Stimulated activated effector memory CD8-positive, alpha-beta T cell treated with anti-CD3 and anti-CD28 coated beads, Interleukin-12 subunit alpha, Interleukin-12 subunit beta, amount 100 ng/mL, for 72 hours (primary cell): ENCODE data around the gene NDUFA5.

ENCODE experiments used
- ATAC-seq: fragments of 150-1000 bp; cut with Tn5 transposase; 2 replicates; pipeline ENCODE4 v1.10.0; 2021
- DNase-seq, 2 donors: peaks; one replicate each; pipeline ENCODE4 v3.0.0; 2021 to 2022; ENCODE audit warnings: low spot score in 2 of 2
- H3K27ac Mint-ChIP-seq: one replicate; pipeline ENCODE4 v1.8.0; 2022; ENCODE audit warnings: mild to moderate bottlenecking, mixed read lengths
- H3K36me3 Mint-ChIP-seq: one replicate; pipeline ENCODE4 v1.8.0; 2022; ENCODE audit warnings: mild to moderate bottlenecking, mixed read lengths
- H3K4me1 Mint-ChIP-seq: one replicate; pipeline ENCODE4 v1.8.0; 2022; ENCODE audit warnings: mixed read lengths
- H3K4me3 Mint-ChIP-seq: one replicate; pipeline ENCODE4 v1.8.0; 2022; ENCODE audit warnings: mild to moderate bottlenecking, mixed read lengths
- H3K9me3 Mint-ChIP-seq: one replicate; pipeline ENCODE4 v1.8.0; 2022; ENCODE audit warnings: mixed read lengths

NDUFA5 gene

GRCh38 chr7:123557398-123558288 lies at the start of gene NDUFA5:
Gene NDUFA5, minus strand, starts transcription at chr7:123557818. Its CDS starts 23 bp downstream, at chr7:123557795.
- peak; percentile 99 for ATAC-seq
- H3K9me3 Mint-ChIP-seq = no peaks in the 10 kb centered on the region
- no peak within 1 kb of the TSS for H3K4me3 Mint-ChIP-seq
- peaks cover 12% of the 10 kb centered on the region for H3K36me3 Mint-ChIP-seq
- H3K27ac Mint-ChIP-seq = no peak within 1 kb of the TSS
- peak; percentile 91 to 98 for DNase-seq
- peaks cover 12% of the 10 kb centered on the region for H3K4me1 Mint-ChIP-seq

DNA sequence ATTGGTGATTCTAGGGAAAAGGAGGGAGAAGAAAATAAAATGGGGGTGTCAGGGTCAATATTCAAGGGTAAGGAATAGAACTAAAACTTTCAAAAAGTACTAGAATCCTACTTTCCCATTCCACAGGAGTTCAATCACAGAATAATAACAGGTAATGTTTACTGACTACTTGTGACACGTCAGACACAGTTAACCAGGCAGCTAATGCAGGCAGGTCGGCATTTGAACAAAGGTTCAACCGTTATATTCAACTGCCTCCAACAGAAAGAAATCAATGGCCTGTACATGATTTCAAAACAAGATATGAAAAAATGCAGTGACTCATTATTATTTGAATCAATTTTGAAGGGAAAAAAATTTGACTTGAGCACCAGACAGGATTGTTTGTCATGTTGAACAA lies 47.1 kb upstream of the NDUFA5 start:
- Mint-ChIP-seq H3K27ac (no peak overlapping the region), H3K36me3 (no peaks in the 10 kb centered on the region), H3K9me3 (no peaks in the 10 kb centered on the region), H3K4me3 (no peak overlapping the region), H3K4me1 (no peaks in the 10 kb centered on the region)
- no peak for DNase-seq
- no peak for ATAC-seq

DNA sequence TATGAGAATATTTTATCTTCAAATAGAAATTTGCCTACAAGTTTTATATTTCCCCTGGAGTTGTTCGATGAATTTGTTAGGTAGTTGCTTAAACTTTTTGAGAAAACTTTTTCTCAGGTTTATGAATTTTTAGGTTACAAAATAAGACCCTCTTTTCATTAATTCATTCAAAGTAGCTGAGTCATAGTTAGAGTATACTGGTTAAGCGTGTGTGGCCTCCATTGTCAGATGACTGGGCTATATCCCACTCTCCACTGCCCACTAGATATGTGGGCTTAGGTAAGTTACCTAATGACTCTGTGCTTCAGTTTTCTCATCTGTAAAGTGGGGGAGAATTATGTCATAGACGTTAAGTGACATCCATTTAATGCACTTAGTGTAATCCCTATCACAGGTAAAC lies 45.0 kb upstream of the NDUFA5 start:
- H3K36me3 Mint-ChIP-seq = no peaks in the 10 kb centered on the region
- no peaks in the 10 kb centered on the region for H3K4me1 Mint-ChIP-seq
- no peak for DNase-seq
- no peak overlapping the region for H3K4me3 Mint-ChIP-seq
- H3K9me3 Mint-ChIP-seq = no peaks in the 10 kb centered on the region
- H3K27ac Mint-ChIP-seq = no peak overlapping the region
- ATAC-seq = no peak

GRCh38 chr7:123601530-123601929 lies 43.9 kb upstream of the NDUFA5 start, which contains the start of gene ASB15:
Gene ASB15, plus strand, starts transcription at chr7:123601821. Its CDS starts 12,682 bp downstream, at chr7:123614503.
- ATAC-seq = no peak
- Mint-ChIP-seq H3K27ac (no peak within 1 kb of the TSS), H3K36me3 (no peaks in the 10 kb centered on the region), H3K4me3 (no peak within 1 kb of the TSS), H3K4me1 (no peaks in the 10 kb centered on the region), H3K9me3 (no peaks in the 10 kb centered on the region)
- DNase-seq = no peak

DNA sequence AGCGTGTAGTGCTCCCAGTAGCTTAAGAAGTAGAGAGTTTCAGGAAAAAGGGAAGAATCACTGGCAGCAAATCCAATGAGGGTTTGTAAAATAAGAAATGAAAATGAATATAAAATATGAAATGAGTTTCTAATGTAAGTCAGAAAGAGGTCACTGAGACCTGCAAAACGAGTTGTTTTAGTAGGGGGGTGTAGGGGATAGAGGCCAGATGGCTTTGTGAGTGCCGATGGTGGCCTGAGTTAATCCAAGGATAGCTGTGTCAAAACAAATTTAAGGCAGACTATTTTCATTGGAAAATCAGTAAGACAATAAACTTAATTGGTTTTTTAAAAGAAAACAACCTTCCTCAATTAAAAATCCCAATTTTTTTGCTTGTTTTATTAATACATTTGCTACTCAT lies 43.3 kb upstream of the NDUFA5 start:
- no peak for ATAC-seq
- no peak overlapping the region for H3K4me3 Mint-ChIP-seq
- no peak overlapping the region for H3K27ac Mint-ChIP-seq
- no peaks in the 10 kb centered on the region for H3K4me1 Mint-ChIP-seq
- no peaks in the 10 kb centered on the region for H3K9me3 Mint-ChIP-seq
- no peaks in the 10 kb centered on the region for H3K36me3 Mint-ChIP-seq
- DNase-seq = no peak

DNA sequence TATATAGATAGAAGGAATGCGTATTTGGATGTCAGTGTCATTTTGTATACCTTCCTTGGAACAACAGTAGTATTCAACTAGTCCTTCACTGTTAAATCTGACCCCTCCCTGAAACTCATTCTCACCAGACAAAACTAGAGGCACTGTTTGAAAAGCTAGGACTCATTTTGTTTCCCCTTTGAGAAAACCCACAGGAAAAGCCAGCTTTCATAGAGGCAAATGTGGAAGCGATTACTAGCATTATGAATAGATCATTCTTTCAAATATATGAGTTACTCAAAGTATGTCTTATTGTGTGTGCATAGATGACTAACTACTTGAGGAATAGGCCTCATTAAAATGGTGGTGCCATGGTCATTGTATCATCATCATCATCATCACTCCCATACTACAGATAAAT lies 42.1 kb upstream of the NDUFA5 start:
- no peak overlapping the region for H3K27ac Mint-ChIP-seq
- no peaks in the 10 kb centered on the region for H3K9me3 Mint-ChIP-seq
- H3K4me3 Mint-ChIP-seq = no peak overlapping the region
- H3K4me1 Mint-ChIP-seq = no peaks in the 10 kb centered on the region
- no peak for ATAC-seq
- H3K36me3 Mint-ChIP-seq = no peaks in the 10 kb centered on the region
- DNase-seq = no peak

DNA sequence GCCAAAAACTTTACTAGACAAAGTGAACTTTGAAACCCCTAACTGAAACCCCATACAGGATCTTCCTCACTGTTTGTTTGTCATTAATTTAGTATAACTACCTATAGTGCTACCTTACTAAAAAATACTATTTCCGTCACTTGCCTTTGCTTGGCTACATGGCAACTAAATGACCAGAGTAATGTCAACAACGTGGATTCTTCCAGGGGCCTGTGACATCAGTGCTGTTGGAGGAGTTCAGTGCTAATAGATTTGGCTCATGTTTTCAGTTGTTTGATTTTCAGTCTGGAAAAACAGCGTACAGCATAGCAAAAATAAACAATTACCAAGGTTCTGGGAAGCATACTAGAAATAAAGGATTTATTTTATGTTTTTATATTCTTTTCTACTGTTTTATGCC lies 41.0 kb upstream of the NDUFA5 start:
- Mint-ChIP-seq H3K36me3 (no peaks in the 10 kb centered on the region), H3K27ac (no peak overlapping the region), H3K4me3 (no peak overlapping the region), H3K9me3 (no peaks in the 10 kb centered on the region), H3K4me1 (no peaks in the 10 kb centered on the region)
- ATAC-seq = no peak
- DNase-seq = no peak

DNA sequence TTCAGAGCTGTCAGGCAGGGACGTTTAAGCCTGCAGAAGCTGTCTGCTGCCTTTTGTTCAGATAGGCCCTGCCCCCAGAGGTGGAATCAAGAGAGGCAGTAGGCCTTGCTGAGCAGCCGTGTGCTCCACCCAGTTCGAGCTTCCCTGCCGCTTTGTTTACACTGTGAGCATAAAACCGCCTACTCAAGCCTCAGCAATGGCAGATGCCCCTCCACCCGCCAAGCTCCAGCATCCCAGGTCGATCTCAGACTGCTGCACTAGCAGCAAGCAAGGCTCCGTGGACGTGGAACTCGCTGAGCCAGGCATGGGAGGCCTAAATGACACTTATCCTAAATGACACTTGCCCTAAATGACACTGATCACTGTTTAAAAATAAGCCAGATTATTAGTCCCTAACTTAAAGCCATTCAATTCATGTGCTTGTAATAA lies 37.2 kb upstream of the NDUFA5 start:
- no peaks in the 10 kb centered on the region for H3K4me1 Mint-ChIP-seq
- no peaks in the 10 kb centered on the region for H3K9me3 Mint-ChIP-seq
- H3K27ac Mint-ChIP-seq = no peak overlapping the region
- ATAC-seq (no peak), DNase-seq (no peak)
- no peak overlapping the region for H3K4me3 Mint-ChIP-seq
- H3K36me3 Mint-ChIP-seq = no peaks in the 10 kb centered on the region

DNA sequence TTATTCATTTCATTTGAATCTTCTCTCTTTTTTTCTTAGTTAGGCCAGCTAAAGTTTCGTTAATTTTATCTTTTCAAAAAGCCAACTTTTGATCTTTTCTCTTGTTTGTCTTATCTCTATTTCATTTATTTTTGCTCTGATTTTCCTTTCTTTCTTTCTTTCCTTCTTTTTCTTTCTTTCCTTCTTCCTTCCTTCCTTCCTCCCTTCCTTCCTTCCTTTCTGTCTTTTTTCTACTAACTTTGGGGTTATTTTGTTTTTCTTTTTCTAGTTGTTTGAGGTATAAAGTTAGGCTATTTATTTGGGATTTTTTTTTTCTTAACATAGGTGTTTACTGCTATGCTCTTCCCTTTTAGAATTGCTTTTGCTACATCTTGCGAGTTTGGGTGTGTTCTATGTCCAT lies 30.8 kb upstream of the NDUFA5 start:
- Mint-ChIP-seq H3K4me1 (no peaks in the 10 kb centered on the region), H3K4me3 (no peak overlapping the region), H3K9me3 (no peaks in the 10 kb centered on the region), H3K27ac (no peak overlapping the region), H3K36me3 (no peaks in the 10 kb centered on the region)
- ATAC-seq (no peak), DNase-seq (no peak)

DNA sequence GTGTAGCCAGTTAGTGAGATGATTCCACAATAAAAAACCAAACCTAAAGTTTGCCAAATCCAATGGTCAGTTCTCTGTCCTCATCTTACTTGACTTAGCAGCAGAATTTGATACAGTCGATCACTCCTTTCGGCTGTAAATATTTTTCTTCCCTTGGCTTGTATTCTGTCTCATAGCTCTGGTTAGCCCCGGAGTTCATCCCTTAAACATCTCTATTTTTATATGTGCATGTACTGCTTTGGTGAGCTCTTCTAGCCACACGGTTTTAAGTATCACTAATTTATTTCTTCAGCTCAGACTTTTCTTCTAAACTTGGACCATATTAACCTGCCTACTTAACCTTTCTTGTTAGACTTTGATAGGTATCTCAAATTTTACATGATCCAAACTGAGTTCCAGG lies 26.2 kb upstream of the NDUFA5 start:
- H3K9me3 Mint-ChIP-seq = no peaks in the 10 kb centered on the region
- no peak overlapping the region for H3K27ac Mint-ChIP-seq
- H3K4me3 Mint-ChIP-seq = no peak overlapping the region
- H3K36me3 Mint-ChIP-seq = no peaks in the 10 kb centered on the region
- no peaks in the 10 kb centered on the region for H3K4me1 Mint-ChIP-seq
- no peak for ATAC-seq
- DNase-seq = no peak

GRCh38 chr7:123581162-123581459 lies 23.5 kb upstream of the NDUFA5 start:
- no peaks in the 10 kb centered on the region for H3K4me1 Mint-ChIP-seq
- no peaks in the 10 kb centered on the region for H3K9me3 Mint-ChIP-seq
- no peak for DNase-seq
- no peak overlapping the region for H3K4me3 Mint-ChIP-seq
- ATAC-seq = no peak
- H3K27ac Mint-ChIP-seq = no peak overlapping the region
- H3K36me3 Mint-ChIP-seq = no peaks in the 10 kb centered on the region

GRCh38 chr7:123580406-123581161 lies 23.0 kb upstream of the NDUFA5 start:
- DNase-seq (no peak), ATAC-seq (peak; percentile 46)
- Mint-ChIP-seq H3K27ac (no peak overlapping the region), H3K4me1 (no peaks in the 10 kb centered on the region), H3K36me3 (no peaks in the 10 kb centered on the region), H3K4me3 (no peak overlapping the region), H3K9me3 (no peaks in the 10 kb centered on the region)

GRCh38 chr7:123579416-123579815 lies 21.8 kb upstream of the NDUFA5 start:
- Mint-ChIP-seq H3K4me3 (no peak overlapping the region), H3K9me3 (no peaks in the 10 kb centered on the region), H3K27ac (no peak overlapping the region), H3K36me3 (no peaks in the 10 kb centered on the region), H3K4me1 (no peaks in the 10 kb centered on the region)
- DNase-seq (no peak), ATAC-seq (no peak)

- Mint-ChIP-seq H3K4me3 (no peak overlapping the region), H3K27ac (no peak overlapping the region), H3K4me1 (no peaks in the 10 kb centered on the region), H3K36me3 (no peaks in the 10 kb centered on the region), H3K9me3 (no peaks in the 10 kb centered on the region)
- DNase-seq (no peak), ATAC-seq (no peak)
Observed at GRCh38 chr7:123573896-123574467, 16.4 kb upstream of the NDUFA5 start.

DNA sequence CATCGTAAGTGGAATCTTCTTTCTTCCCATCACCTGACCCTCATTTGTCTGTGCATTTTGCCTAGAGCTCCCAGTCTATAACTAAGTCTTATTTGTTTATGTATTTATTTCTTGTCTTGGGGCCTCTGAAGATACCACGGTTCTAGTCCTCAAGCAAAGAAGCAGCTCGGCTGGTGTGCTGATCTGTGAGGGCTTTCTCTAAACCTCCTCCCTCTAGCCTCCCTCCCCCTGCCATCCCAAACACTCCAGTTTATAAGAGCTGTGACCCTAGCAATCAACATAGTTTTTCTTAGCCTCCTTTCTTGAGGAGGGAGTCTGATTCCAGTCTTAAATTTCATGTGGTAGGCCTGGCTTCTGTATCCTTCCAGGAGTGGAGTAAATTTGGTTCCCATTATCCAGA lies 15.7 kb upstream of the NDUFA5 start:
- H3K9me3 Mint-ChIP-seq = no peaks in the 10 kb centered on the region
- H3K36me3 Mint-ChIP-seq = no peaks in the 10 kb centered on the region
- H3K4me1 Mint-ChIP-seq = no peaks in the 10 kb centered on the region
- no peak overlapping the region for H3K4me3 Mint-ChIP-seq
- H3K27ac Mint-ChIP-seq = no peak overlapping the region
- ATAC-seq = no peak
- DNase-seq = no peak

DNA sequence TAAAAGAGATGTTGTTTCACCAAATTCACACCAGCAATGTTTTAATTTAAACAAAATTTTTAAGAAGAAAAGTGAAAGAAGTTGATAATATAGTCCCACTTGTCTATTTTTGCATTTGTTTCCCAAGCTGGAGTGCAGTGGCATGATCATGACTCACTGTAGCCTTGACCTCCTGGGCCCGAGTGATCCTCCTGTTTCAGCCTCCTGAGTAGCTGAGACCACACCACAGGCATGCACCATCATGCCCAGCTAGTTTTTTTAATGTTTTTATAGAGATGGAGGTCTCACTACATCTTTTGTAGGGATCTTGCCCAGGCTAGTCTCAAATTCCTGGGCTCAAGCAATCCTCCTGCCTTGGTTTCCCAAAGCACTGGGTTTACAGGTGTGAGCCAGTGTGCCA lies 14.1 kb upstream of the NDUFA5 start:
- Mint-ChIP-seq H3K27ac (no peak overlapping the region), H3K4me1 (no peaks in the 10 kb centered on the region), H3K9me3 (no peaks in the 10 kb centered on the region), H3K4me3 (no peak overlapping the region), H3K36me3 (no peaks in the 10 kb centered on the region)
- ATAC-seq (no peak), DNase-seq (no peak)
